H1 (cell line): ENCODE results near the gene ZNF394. TPM values are rescaled to one million over a fixed set of nuclear protein-coding genes. Genes with fewer than 3 reads are reported as not detected.

Experiments
- YY1 ChIP-seq: IDR thresholded peaks from 2 replicates; pipeline ENCODE4 v1.6.1; 2011; ENCODE audit warnings: low read depth, mild to moderate bottlenecking, low read length
- polyA plus RNA-seq, 7 experiments: library from polyadenylated mRNA; depleted of rRNA in 3 of 7; stranded (reverse) in 5 of 7; unstranded in 2 of 7; fragments of >200 nt in 5 of 7; fragments of 200-250 nt in 2 of 7; gene quantifications; 1 replicate in 5 of 7; 2 replicates in 1 of 7; 4 replicates in 1 of 7; pipeline versions ENCODE4 v1.2.1 to v1.2.3, GENCODE V29; 2011 to 2013; ENCODE audit warnings: missing spikeins in 2 of 7, mixed read lengths in 2 of 7
- total RNA-seq: library from RNA; stranded (reverse); fragmentation: NEBNext Ultra II Directional; extraction: Animal tissue kit (Norgen Biotek cat#: 25700); gene quantifications from 2 replicates; pipeline ENCODE4 v1.2.1, GENCODE V29; 2021

The ZNF394 gene
- total and polyA plus RNA-seq, 2 of the 8 experiments (the other 6 are each of a cell fraction or from before 2014, with no cell fraction given) = 6.6 to 19.3 TPM

DNA sequence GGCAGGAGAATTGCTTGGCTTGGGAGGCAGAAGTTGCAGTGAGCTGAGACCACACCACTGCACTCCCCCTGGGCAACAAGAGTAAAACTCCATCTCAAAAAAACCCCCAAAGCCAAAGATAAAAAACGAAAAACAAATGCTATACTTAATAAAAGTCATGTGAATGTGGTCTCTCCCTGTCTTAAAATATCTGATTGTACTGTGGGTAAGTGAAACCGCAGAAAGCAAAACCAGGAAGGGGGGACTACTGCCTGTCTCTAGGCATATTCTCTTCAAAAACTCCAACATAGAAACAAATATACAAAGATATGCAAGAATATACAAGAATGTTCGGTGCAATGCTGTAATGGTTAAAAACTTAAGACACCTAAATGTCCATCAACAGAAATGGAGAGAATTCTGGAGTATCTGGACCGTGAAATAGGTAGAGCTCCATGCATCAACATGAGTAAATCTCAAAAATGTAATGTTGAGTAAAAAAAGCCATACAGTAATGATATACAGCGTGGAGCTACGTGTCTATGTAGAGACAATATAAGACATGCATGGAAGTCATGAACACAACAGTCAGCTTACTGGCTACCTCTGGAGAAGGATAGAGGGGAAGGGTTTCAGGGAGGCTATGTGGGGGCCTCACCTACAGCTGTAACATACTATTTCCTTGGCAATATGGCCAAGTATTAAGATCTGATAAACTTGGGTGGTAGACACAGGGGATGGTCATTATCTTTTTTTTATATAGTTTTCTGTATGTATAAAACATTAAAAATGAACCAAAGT lies 2.1 kb downstream of the ZNF394 start (continued):
- TF ChIP-seq YY1 = no peak
